T-helper 1 cell (primary cell): ENCODE results near the gene ADAMTS20.
"Not testable (repeated sequence)": the region's sequence is repeated elsewhere in the genome, so short reads cannot be mapped to it uniquely, and the experiment has no call there.

Experiments used
- DNase-seq, 5 donors: peaks; one replicate each; pipeline ENCODE4 v3.0.0-alpha.2; 2012 to 2020

Gene ADAMTS20

DNA sequence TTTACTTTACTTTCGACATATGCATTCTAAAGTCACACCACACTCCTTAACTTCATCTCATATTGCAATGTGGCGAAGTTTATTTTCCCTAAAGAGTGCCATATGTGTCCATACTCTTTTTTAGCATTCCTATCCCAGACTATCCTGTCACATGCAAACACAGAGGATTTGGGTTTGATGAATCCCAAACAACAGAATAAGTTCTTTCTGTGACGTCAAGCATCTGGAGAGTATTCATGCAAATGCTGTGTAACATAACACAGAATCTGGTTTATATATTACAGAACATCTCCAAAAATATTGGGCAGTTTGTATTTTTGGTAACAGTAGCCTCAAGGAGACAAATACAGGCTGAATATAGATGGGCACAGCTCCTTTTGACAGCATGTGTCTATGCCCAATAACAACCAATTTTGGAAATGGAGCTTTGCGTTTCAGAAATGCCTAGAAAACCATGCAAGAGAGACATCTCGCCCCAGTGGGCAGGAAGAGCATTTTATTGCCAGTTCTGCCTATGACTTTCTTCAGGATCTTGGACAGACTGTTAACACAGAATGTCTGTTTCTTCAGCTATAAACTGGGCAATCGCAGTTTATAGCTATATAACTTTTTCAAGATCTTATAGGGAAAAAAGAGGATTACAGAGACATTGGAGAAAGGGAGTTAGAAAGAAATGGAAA lies 190.8 kb downstream of the ADAMTS20 start:
- no peak for DNase-seq

DNA sequence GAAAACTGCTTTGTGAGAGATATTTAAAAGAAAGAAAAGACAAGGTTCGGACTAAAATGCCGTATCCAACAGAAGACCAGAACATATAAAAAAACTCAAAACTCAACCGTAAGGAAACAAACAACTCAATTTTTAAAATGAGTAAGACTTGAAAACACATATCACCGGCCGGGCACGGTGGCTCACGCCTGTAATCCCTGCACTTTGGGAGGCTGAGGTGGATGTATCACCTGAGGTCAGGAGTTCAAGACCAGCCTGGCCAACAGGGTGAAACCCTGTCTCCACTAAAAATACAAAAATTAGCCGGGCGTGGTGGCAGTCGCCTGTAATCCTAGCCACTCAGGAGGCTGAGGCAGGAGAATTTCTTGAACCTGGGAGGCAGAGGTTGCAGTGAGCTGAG lies 192.0 kb downstream of the ADAMTS20 start:
- not testable (repeated sequence) for DNase-seq

DNA sequence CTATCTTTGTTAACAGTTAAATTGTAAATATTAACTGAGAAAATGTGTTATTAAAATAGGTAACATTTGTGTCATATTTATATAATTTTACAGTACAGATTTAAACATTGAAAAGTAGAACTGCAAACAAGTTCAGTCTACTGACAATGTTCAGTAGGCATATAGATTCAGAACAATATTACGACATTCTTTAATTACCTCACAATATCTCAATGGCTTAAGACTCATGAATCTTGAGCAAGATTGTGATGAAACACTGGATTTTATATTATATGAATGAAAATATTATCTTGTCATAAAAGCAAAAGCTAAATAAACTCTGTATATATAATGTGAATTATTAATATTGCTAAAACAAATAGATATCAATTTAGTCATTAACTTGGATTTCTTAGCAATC lies 194.9 kb downstream of the ADAMTS20 start:
- no peak for DNase-seq

DNA sequence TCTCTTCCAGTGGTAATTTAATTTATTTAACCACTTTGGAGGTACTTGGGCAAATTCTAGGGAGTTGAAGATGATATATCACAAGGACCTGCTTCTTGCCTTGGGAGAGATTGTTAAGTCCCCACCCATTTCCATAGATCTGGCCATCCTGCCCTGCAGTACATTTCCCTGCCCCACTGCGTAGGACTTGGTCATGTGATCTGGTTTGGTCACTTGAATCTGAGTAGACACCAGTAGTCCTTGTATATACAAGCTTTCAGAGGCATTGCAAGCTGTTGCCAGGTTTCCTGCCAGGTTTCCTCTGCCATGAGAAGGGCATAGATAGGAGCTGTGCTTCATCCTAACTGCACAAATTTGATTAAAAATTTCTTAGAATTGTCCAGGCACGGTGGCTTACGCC lies 200.0 kb downstream of the ADAMTS20 start:
- no peak for DNase-seq

DNA sequence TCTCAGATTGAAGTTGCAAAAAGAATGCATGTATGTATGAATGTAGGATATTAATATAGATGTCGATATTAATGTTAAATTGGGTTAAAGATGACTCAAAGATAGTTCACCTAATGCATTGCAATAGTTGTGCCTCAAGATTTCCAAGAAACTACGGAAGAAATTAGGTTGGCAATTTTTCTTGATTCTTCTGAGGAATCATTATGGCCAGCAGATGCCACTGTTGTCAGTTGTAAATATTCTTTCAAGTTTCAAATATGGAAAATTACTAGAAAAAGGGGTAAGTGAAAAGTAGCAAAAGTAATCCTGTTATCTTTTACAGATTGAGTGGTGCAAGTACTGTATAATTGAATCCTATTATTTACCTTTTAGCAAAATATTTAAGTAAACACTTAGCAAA lies 202.1 kb downstream of the ADAMTS20 start:
- no peak for DNase-seq

DNA sequence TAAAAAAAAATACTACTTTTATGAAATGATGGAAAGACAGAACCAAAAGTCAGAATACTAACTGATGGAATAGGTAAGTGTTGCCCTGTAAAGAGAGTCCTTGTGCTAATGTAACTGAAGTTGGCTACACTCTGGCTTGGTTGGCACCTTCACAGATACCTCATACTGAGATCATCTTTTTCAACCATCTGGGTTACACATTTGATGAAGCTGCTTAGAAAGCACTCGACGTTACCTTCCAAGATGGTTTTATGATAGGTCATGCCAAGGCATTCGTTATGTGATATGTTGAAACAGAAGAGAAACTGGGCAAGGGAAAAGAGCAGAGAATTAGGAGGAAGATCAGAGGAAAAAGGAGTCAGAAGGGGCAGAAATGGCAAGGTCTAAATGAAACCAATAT lies 203.8 kb downstream of the ADAMTS20 start:
- no peak for DNase-seq

DNA sequence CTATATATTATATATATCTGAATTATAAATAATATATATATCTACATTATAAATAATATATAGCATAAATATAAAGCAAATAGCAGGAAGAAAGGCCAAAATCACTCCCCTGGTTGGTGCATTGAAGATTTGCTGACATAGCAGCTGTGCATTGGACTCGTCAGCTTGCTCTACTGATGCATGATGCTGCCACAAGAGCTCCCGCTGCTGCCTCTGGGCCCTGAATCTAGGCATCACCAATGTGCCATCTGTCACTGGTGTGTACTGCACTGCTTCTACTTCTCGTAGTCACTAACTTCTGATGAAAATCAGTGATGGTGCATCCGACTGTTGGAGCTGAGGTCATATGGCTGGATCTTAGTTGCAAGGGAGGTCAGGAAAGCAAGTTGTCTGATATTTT lies 205.0 kb downstream of the ADAMTS20 start:
- DNase-seq, result no peak

DNA sequence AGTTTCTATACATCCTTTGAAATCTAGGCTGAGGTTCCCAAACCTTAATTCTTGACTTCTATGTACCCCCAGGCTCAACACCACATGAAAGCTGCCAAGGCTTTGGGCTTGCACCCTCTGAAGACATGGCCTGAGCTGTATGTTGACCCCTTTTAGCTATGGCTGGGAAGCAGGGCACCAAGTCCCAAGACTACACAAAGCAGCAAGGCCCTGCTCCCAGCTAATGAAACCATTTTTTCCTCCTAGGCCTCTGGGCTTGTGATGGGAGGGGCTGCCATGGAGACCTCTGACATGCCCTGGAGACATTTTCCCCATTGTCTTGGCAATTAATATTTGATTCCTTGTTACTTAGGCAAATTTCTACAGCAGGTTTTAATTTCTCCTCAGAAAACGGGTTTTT lies 207.0 kb downstream of the ADAMTS20 start:
- no peak for DNase-seq

DNA sequence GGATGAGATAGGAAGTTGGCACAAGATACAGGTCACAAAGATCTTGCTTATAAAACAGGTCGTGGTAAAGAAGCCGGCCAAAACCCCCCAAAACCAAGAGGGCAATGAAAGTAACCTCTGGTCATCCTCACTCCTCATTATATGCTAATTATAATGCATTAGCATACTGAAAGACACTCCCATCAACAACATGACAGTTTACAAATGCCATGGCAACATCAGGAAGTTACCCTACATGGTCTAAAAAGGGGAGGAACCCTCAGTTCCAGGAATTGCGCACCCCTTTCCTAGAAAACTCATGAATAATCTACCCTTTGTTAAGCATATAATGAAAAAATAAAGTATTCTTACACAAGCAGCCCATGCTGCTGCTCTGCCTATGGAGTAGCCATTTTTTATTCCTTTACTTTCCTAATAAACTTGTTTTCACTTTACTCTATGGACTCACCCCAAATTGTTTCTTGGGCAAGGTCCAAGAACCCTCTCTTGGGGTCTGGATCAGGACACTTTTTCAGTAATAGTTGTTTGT lies 210.2 kb downstream of the ADAMTS20 start:
- DNase-seq, result not testable (repeated sequence)

DNA sequence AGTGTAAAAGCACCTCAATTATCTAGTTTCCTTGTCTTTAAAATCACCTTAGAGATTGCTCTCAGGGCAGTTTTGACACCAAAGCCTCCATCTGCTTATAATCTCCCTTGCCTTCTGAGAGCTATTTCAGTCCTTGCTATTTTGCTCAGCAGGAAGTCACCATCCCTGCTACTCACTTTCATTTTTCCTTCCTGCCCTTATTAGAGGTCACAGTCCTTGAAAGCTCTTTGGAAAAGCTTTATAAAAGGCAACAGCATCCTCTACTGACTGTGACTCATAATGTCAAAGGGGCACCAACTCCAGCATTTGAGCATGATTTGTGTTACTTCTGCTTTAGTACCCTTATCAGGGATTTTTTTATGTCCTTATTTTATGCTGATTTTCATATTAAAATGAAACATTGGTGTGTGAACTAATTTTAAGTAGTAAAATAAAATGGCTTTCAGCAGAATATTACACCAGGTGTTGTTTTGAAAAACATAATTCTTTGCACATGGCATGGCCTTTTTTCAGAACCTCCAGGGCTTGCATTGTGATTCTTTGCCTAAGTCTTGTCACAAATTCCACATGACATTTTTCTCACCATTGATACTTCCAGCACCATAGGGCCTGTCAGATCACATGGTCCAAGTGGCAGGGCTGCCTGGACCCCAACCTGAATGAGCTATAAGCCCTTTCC lies 213.0 kb downstream of the ADAMTS20 start:
- DNase-seq, result peak in 1 of 5 donors; percentile 3

DNA sequence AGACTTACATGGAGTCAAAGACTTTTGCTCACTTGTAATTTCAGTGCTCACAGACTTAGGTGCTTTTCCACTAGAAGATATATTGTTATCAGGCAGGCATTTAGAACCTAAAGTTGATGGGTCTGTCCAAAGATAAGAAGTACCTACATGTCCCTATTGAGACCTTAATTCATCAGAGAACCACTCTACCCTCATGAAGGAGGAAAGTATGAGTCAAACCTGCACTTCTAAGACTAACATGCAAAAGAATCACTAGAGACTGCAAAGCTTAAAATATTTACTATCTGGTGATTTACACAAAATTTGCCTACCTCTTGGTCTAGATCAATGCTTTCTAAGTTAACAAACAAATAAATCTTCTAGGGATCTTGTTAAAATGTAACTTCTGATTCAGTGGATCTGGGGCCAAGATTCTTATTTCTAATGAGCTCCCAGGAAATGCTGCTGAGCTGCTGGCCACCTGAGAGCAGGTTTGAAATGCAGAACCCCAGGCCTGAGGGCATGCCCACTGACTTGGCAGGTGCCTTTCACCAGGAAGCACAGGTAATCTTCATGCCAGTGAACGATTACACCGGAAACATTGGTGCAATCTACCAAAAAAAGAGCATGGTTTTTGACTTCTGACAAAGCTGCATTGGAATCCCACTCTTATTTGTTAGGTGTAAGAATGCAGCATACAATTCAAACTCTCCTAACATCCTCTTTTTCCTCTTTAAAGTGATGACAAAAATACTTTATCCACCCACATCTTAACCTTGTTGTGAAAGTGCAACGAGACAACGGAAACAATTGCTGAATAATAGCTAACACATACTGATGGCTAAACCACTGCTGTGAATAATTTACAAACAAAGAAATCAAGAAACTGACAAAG lies 214.2 kb downstream of the ADAMTS20 start:
- no peak for DNase-seq

DNA sequence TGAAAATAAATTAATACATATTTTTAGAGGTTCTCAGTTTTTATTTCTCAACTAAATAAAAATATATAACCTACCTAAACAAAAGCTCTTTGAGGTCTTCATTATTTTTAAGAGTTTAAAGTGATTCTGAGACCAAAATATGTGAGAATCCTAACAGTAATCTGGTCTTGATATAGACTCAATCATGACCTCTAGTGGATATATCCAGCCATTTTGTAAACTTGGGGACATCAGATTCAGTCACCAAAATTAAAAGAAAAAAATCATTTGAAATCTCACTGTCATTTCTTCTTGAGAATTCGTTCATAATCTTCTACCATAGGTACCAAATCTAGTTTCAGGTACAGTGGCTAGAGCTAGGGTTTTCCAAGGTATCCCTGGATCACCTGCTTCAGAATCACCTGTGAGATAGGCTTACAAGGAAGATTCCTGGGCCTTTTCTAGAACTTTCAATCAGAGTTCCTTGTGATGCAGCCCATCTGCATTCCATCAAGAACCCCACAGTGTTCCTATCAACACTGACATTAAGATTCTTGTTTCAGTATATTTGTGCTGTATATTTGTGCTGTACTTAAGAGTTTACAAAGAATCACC lies 214.9 kb downstream of the ADAMTS20 start:
- no peak for DNase-seq

DNA sequence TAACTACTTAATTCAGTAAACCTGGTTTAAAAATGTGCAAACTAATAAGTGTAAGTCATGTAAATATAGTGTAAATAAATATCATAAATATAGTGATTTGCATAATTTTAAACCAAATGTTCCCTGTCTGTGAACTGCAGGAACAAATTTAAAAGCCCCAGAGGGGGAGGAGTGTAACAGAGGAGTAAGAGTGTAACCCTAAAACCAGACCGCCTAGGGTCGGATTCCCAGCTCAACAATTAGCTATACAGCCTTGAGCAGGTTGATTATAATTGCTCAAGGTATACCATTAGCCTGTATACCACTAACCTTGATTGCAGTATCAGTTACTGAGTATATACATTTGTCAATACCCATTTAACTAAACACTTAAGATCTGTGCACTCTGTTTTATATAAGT lies 218.4 kb downstream of the ADAMTS20 start:
- DNase-seq, result no peak

DNA sequence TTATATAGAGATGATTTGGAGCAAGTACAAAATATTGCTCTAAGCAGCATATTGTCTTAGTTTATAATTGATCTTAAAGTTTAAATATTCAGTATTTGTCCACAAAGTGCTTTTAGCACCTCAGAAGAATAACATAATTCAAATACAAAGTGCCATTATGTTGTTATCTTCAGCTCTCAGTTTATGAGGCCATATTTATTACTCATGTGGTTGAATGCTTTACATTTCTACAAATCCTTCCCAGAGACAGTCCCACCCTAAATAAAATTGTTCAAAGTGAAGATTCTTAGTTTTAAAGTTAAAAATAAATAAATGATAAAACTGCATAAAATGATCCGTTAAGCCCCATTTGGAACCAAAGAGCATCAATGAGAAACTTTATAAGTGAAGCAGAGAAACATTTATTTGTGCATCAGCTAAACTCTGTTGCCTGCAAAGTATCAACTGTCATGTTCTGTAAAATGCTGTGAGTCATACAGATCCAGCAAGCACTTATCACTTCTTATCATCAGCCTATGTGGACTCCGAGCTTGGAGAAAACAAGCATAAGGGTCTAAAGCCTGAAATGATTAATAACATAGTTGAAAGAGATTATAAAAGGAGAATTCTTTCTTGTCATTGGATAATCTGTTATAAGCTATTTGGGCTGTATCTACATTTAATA lies 218.9 kb downstream of the ADAMTS20 start:
- no peak for DNase-seq

DNA sequence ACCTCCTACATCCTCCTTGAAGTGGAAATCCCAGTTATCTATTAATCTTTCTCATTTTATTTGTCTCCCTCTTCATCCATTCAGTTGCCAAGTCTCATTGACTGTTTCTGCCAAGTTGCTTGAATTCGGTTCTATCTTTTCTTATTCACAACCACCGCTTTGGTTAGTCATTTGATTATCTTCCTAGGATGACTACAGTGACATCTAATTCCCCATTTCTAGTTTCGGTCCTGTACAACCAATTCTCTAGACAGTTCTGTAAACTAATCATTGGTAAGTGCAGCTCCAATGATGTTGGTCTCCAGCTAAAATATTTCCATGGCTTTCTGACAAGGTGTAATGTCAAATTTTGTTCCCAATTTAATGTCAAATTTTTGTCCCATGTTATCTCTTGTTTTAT lies 220.1 kb downstream of the ADAMTS20 start:
- DNase-seq, result no peak

DNA sequence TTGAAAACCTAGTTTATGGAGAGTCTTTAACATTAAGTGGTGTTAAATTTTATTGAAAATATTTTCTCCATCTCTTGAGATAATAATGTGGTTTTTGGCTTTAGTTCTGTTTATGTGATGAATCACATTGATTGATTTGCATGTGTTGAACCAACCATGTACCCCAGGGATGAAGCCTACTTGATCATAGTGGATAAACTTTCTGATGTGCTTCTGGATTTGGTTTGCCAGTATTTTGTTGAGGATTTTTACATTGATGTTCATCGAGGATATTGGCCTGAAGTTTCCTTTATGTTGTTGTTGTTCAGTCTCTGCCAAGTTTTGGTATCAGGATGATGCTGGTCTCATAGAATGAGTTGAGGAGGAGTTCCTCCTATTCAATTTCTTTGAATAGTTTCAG lies 222.6 kb downstream of the ADAMTS20 start:
- no peak for DNase-seq

DNA sequence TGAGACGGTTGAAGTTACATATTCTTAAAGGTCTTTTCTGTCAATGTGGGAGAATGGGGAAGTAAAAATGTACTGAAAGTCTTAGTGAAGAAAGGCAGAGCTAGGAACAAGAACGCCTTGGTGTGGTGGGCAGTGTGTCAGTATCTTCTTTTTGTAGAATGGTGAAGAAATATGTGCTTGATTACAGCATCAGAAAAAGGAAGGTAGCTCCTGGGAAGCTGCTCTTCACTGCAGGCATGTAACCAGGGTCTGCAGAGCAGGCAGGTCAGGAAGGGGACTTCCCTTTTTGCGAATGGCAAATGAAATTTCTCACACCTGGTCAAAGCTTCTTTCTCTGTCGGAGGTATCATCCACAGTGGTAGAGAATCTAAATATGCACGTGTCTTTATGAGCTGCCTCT lies 226.2 kb downstream of the ADAMTS20 start:
- DNase-seq, result no peak

DNA sequence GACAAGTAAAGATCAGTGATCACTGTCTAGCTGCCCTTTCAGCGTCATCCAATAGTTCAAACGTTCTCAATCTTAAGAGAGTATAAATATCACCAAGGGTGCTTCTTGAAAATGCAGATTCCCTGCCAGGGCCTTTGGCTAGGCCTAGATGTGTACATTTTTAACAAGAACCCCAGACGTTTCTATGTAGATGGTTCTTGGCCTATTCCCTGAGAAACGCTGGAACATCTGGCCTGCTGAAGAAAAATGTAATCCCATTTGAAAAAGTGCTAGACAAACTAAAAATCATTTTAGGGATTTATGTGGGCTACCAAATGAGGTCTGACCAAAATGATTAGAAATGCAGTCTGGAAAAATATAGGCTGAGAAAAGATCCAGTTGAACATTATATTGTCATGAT lies 231.7 kb downstream of the ADAMTS20 start:
- DNase-seq, result no peak

DNA sequence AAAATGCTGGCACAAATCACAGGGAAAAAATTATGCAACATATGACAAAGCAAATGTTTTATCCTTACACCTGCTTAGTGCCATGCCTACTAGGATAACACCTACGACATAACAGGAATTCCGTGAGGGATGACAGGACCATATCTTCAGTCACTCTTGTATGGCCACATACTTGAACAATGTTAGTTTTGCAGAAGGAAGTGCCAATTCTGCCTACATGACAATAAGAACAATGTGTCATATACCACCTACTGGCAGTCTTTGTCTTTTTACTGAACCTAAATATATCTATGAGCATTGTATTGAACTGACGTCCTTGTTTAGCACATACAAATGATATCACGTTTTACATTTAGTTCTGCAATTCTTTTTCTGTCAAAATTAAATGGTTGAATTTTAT lies 234.0 kb downstream of the ADAMTS20 start:
- no peak for DNase-seq

DNA sequence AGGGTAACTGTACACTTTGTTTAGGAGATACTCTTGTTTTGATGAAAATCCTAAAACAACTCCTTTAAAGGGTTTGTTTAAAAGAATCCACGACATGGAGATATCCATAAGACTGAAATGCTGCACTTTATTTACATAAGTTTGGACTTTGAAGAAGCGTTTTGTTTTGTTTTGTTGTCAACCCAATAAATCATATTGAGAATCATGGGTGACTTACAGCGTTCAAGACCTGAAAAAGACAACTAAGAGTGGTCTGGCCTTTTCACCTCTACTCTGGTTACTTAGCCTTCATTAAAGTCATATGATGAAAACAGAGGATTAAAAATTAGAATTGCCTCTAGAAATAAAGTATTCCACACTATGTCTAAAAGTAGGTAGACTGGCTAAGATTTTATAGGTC lies 234.8 kb downstream of the ADAMTS20 start:
- no peak for DNase-seq

DNA sequence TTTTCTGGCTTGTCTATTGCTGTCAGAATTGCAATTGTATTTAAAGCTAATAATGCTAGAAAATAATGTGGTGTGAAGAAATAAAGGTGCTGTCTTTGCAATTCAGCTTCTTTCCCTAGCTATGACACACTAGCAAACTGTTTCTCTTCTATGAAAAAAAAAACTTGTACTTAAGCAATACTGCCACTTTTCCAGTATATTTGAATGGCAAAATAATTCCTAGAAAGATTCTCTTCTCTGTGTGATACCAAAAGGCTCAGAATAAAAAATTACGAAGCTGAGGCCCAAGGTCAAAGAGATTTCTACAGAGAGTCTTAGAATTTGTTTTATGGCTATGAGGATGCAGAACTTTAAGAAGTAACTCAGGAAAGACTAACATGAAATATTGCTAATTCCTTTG lies 235.5 kb downstream of the ADAMTS20 start:
- DNase-seq, result no peak

DNA sequence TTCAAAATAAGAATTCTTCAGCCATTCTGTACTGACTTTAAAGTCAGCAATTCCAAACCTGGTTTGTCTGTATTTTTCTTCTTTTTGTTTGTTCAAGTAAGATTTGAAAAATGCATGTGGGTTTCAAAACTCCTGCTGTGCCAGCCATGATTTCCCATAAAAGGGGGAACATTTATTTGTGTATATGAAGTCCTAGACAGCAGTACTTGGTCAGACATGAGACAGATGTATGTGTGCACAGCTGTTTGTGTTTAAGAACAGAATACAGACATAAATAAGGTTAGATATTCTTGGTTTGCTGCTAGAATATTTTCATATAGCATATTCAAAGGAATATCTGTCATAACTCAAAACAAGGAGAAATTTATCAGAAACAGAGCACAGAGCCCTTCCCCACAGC lies 236.0 kb downstream of the ADAMTS20 start:
- DNase-seq, result no peak
